ENCODE data around the gene SCN2B. TPM values are rescaled to one million over a fixed set of nuclear protein-coding genes. Genes with fewer than 3 reads are reported as not detected.

Gene SCN2B
- total RNA-seq, 1 donor: not detected

DNA sequence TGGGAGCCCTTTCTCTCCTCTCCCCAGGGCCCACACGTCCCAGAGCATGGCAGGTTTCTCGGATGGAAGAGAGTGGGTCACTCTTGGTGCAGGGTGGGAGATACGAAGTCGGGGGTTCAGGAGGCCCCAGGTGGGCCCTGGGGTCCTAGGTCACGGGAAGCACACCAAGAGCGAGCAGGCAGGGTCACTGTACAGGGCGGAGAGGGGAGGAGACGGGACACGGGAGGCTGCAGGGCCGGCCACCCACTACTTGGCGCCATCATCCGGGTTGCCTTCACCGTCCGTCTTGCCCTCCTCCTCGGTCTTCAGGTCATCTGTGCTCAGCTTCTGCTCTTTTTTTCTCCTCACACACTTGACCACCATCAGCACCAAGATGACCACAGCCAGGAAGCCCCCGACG lies 9.8 kb downstream of the SCN2B start:
- TF ChIP-seq, protein P1, sequence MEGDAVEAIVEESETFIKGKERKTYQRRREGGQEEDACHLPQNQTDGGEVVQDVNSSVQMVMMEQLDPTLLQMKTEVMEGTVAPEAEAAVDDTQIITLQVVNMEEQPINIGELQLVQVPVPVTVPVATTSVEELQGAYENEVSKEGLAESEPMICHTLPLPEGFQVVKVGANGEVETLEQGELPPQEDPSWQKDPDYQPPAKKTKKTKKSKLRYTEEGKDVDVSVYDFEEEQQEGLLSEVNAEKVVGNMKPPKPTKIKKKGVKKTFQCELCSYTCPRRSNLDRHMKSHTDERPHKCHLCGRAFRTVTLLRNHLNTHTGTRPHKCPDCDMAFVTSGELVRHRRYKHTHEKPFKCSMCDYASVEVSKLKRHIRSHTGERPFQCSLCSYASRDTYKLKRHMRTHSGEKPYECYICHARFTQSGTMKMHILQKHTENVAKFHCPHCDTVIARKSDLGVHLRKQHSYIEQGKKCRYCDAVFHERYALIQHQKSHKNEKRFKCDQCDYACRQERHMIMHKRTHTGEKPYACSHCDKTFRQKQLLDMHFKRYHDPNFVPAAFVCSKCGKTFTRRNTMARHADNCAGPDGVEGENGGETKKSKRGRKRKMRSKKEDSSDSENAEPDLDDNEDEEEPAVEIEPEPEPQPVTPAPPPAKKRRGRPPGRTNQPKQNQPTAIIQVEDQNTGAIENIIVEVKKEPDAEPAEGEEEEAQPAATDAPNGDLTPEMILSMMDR (IDR thresholded peaks at IDR 0.05; ENCODE audit: insufficient read depth, low read depth, low read length): no peak
- no peak overlapping the region for H3K4me3 ChIP-seq (ENCODE audit: low read depth, low read length)
- DNase-seq (ENCODE audit: low read depth): no peak

DNA sequence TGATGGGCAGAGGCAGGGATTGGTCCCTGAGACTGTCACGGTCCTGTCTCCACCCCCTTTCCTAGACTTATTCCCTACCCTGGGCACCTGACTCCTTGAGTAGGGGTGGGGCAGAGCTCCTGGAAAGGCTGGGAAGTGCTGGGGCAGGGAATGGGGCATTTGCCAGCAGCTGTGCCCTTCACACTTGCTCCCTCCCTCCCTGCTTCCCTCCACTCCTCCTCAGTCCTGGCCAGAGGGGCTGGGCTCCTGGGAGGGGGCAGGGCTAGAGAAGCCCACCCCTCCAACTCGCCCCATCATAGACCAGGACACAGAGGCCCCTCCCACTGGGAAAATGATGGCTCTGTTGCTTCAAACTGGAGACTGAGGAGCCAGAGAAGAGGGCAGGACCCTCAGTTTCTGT lies 11.6 kb downstream of the SCN2B start:
- no peak for DNase-seq (ENCODE audit: low read depth)
- TF ChIP-seq, protein P1 (IDR thresholded peaks at IDR 0.05; ENCODE audit: insufficient read depth, low read depth, low read length): no peak
- H3K4me3 ChIP-seq (ENCODE audit: low read depth, low read length): no peak overlapping the region

DNA sequence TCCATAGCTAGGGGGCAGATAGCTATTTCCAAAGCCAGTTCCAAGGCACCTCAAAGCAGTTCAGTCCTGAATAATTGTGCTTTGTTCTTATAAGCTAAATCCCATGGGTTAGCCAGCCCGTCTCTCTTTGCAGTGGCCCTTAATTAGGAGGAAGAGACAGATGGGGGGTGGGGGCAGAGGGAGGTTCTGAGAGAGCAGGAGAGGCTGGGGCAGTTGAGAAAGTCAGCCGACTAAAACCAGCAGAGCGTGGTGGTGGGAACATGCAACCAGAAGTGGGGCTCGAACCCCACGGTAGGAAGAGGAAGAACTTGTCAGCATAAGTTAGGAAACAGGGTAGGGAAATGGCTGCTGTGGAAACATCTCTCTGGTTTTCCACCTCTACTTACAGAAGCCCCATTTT lies 12.9 kb downstream of the SCN2B start:
- H3K4me3 ChIP-seq (ENCODE audit: low read depth, low read length): no peak overlapping the region
- DNase-seq (ENCODE audit: low read depth): no peak
- TF ChIP-seq, protein P1 (IDR thresholded peaks at IDR 0.05; ENCODE audit: insufficient read depth, low read depth, low read length): no peak

GRCh38 chr11:118162846-118163245 lies 13.6 kb downstream of the SCN2B start:
- no peak for DNase-seq (ENCODE audit: low read depth)
- H3K4me3 ChIP-seq (ENCODE audit: low read depth, low read length): no peak overlapping the region
- TF ChIP-seq, protein P1 (IDR thresholded peaks at IDR 0.05; ENCODE audit: insufficient read depth, low read depth, low read length): no peak

GRCh38 chr11:118161786-118162185 lies 14.7 kb downstream of the SCN2B start:
- H3K4me3 ChIP-seq (ENCODE audit: low read depth, low read length): no peak overlapping the region
- no peak for DNase-seq (ENCODE audit: low read depth)
- TF ChIP-seq, protein P1 (IDR thresholded peaks at IDR 0.05; ENCODE audit: insufficient read depth, low read depth, low read length): no peak

- TF ChIP-seq, protein P1 (IDR thresholded peaks at IDR 0.05; ENCODE audit: insufficient read depth, low read depth, low read length): no peak
- no peak for DNase-seq (ENCODE audit: low read depth)
- H3K4me3 ChIP-seq (ENCODE audit: low read depth, low read length): no peak overlapping the region
Measured at GRCh38 chr11:118157186-118157895, 19.1 kb downstream of the SCN2B start.
